Measurements from ENCODE around the gene INO80B.

- TF ChIP-seq POLR2A (IDR thresholded peaks at IDR 0.05; ENCODE audit: low read depth, low read length) (no peak), POLR2AphosphoS5 (IDR thresholded peaks at IDR 0.05; ENCODE audit: low read depth, low read length) (no peak)
Observed at GRCh38 chr2:74474481-74474880, 19.6 kb downstream of the INO80B start.

All from GM12892 (cell line).